K562 (cell line): Measurements from ENCODE around the gene SPHKAP.

Source experiments
- CUX1 ChIP-seq: fragments of 200-800 bp; sonication (Bioruptor generic); IDR thresholded peaks from 2 replicates; pipeline ENCODE4 v1.6.1; 2016; ENCODE audit warnings: missing genetic modification characterization, missing compliant biosample characterization
- DIDO1 ChIP-seq: fragments of 450-650 bp; IDR thresholded peaks from 2 replicates; pipeline ENCODE4 v1.6.1; 2016; ENCODE audit warnings: low read depth, missing biosample characterization, missing genetic modification characterization
- EP300 ChIP-seq: IDR thresholded peaks from 2 replicates; pipeline ENCODE4 v1.6.1; 2012; ENCODE audit warnings: low read length, improper control_type of control experiment
- KLF6 ChIP-seq: fragments of 250-450 bp; sonication (Bioruptor Pico); IDR thresholded peaks from 2 replicates; pipeline ENCODE4 v1.4.0; 2020; ENCODE audit warnings: mild to moderate bottlenecking, moderate library complexity, borderline replicate concordance
- ZSCAN29 ChIP-seq: fragments of 450-650 bp; IDR thresholded peaks from 2 replicates; pipeline ENCODE4 v1.6.1; 2017

GRCh38 chr2:228038967-228039366 lies 142.5 kb downstream of the SPHKAP start:
- TF ChIP-seq ZSCAN29 (no peak), CUX1 (CRISPR knock-in tag) (no peak), KLF6 (CRISPR knock-in tag) (no peak), EP300 (no peak), DIDO1 (tag) (no peak)
